ENCODE data around the gene PCBP4. TPM values are rescaled to one million over a fixed set of nuclear protein-coding genes. Genes with fewer than 3 reads are reported as not detected.

Gene PCBP4
- total and polyA plus RNA-seq, 10 donors = 12.8 to 41.7 (median 20.9) TPM

DNA sequence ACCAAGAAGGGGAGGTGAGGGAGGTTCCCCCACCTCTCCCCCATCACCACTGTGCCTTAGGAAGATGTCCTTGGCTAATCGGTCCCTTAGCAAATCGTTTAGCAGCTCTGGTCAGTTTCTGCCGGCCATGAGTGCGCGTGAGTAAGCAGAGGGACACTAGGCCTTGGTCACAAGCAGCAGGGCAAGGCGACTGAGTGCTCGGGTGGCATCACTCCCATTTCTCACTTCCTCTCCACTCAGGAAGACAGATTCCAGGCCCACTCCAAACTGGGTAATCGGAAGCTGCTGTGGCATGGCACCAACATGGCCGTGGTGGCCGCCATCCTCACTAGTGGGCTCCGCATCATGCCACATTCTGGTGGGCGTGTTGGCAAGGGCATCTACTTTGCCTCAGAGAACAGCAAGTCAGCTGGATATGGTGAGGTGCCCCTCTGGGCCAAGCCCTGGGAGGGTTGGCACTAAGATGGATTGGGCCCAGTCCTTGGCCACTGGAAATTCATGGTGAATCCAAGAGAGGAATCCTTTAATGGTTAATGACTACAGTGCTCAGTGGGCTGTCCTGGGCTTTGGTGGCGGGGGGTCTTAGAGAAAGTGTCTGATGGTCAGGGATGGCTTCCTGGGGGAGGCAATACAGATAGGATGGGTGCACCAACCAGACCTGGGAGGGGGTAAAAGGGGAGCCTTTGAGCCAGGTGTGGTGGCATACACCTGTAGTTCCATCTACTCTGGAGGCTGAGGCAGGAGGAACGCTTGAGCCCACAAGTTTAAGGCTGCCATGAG, 21.1 kb downstream of the PCBP4 start:
- Histone ChIP-seq H3K36me3 (peaks cover 0 to 50% (median 9%) of the 10 kb centered on the region in 6 donors), H3K4me3 (no peak overlapping the region), H3K27me3 (replicated peaks in 1 of 7) (no peaks in the 10 kb centered on the region), H3K9me3 (no peaks in the 10 kb centered on the region), H3K27ac (no peak overlapping the region), H3K4me1 (peaks cover 10 to 24% (median 18%) of the 10 kb centered on the region in 6 donors)
- TF ChIP-seq CTCF (IDR thresholded peaks at IDR 0.05 in 8 of 11, conservative IDR thresholded peaks at IDR 0.05 in 3 of 11) (no peak), POLR2AphosphoS5 (IDR thresholded peaks at IDR 0.05) (no peak), POLR2A (IDR thresholded peaks at IDR 0.05) (no peak)
- peak; percentile 56 for DNase-seq
- 92 to 95% (median 93%) methylated on average over 11 to 14 of the region's 14 CpGs for WGBS, 5 donors
- intact Hi-C loops (cut with DNase I; ENCODE audit: low total_unique reads) = loop anchor here (5.0 to 10.0 kb wide), 2 partner anchors 49 to 196 kb away; partner anchors contain the start of gene RPL29

GRCh38 chr3:51945031-51945840, 22.0 kb downstream of the PCBP4 start:
- H3K27me3 ChIP-seq (replicated peaks in 1 of 7) = no peaks in the 10 kb centered on the region
- no peak overlapping the region for H3K4me3 ChIP-seq
- H3K36me3 ChIP-seq = peaks cover 0 to 50% (median 9%) of the 10 kb centered on the region in 6 donors
- no peak overlapping the region for H3K27ac ChIP-seq
- intact Hi-C loops (cut with DNase I; ENCODE audit: low total_unique reads) = loop anchor here (5.0 to 10.0 kb wide), 2 partner anchors 50 to 197 kb away; partner anchors contain the start of gene RPL29
- peak; percentile 69 for DNase-seq
- H3K9me3 ChIP-seq = no peaks in the 10 kb centered on the region
- no peak for TF ChIP-seq POLR2AphosphoS5 (IDR thresholded peaks at IDR 0.05)
- no peak for TF ChIP-seq POLR2A (IDR thresholded peaks at IDR 0.05)
- TF ChIP-seq CTCF (IDR thresholded peaks at IDR 0.05 in 8 of 11, conservative IDR thresholded peaks at IDR 0.05 in 3 of 11) = no peak
- 91 to 96% (median 94%) methylated on average over 10 to 18 of the region's 18 CpGs for WGBS, 5 donors
- peaks cover 15 to 33% (median 27%) of the 10 kb centered on the region in 6 donors for H3K4me1 ChIP-seq

DNA sequence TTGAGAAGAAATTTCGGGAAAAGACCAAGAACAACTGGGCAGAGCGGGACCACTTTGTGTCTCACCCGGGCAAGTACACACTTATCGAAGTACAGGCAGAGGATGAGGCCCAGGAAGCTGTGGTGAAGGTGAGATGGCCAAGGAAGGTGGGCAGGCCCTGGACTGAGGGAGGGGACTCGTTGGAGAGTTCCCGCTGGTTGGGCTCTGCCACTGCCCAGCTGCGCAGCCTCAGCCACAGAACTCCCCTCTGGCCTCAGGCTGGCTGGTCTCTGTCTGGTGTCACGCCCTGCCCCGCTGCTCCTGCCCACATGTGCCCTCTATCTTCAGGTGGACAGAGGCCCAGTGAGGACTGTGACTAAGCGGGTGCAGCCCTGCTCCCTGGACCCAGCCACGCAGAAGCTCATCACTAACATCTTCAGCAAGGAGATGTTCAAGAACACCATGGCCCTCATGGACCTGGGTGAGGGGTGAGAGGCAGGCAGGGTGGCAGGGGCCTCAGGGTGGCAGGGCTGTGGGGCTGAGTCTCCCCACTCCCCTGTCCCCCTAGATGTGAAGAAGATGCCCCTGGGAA, 22.7 kb downstream of the PCBP4 start:
- Histone ChIP-seq H3K4me3 (no peak overlapping the region), H3K4me1 (peaks cover 15 to 39% (median 32%) of the 10 kb centered on the region in 6 donors), H3K36me3 (peaks cover 0 to 50% (median 9%) of the 10 kb centered on the region in 6 donors), H3K9me3 (no peaks in the 10 kb centered on the region), H3K27ac (no peak overlapping the region), H3K27me3 (replicated peaks in 1 of 7) (no peaks in the 10 kb centered on the region)
- TF ChIP-seq POLR2AphosphoS5 (IDR thresholded peaks at IDR 0.05) (no peak), POLR2A (IDR thresholded peaks at IDR 0.05) (no peak), CTCF (IDR thresholded peaks at IDR 0.05 in 8 of 11, conservative IDR thresholded peaks at IDR 0.05 in 3 of 11) (no peak)
- intact Hi-C loops (cut with DNase I; ENCODE audit: low total_unique reads) = loop anchor here (5.0 to 10.0 kb wide), 2 partner anchors 50 to 198 kb away; partner anchors contain the start of gene RPL29
- 85 to 95% (median 87%) methylated on average over 9 to 11 of the region's 11 CpGs for WGBS, 5 donors
- DNase-seq = peak; percentile 74
